Measurements from ENCODE around the gene PLA1A.

DNA sequence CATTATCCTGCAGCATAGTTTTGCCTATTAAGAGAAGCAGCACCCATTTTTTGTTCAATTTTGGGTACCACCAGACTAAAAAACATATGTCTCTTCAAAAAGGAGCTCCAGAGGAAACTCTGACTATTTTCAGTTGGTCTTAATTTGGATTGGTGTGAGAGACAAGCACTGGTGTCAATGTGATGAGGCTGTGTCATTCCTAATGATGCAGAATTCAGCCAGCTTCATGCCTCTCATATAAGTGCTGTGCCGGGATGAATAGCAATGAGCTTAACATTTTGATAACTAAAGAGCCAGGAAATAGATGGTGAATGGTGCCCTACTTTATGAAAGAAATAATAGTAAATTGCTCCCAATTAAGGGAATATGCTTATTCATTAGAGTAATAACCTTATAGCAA lies 46.8 kb downstream of the PLA1A start:
- no peak for TF ChIP-seq POLR2AphosphoS5 (IDR thresholded peaks at IDR 0.05)
- TF ChIP-seq, protein P1, sequence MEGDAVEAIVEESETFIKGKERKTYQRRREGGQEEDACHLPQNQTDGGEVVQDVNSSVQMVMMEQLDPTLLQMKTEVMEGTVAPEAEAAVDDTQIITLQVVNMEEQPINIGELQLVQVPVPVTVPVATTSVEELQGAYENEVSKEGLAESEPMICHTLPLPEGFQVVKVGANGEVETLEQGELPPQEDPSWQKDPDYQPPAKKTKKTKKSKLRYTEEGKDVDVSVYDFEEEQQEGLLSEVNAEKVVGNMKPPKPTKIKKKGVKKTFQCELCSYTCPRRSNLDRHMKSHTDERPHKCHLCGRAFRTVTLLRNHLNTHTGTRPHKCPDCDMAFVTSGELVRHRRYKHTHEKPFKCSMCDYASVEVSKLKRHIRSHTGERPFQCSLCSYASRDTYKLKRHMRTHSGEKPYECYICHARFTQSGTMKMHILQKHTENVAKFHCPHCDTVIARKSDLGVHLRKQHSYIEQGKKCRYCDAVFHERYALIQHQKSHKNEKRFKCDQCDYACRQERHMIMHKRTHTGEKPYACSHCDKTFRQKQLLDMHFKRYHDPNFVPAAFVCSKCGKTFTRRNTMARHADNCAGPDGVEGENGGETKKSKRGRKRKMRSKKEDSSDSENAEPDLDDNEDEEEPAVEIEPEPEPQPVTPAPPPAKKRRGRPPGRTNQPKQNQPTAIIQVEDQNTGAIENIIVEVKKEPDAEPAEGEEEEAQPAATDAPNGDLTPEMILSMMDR (IDR thresholded peaks at IDR 0.05), result no peak

Measured in prostate gland (tissue), 2 donors.